HG02588 (cell line): ENCODE measurements around the gene ATG101.

Source experiments
- ATAC-seq: cut with Tn5 transposase; IDR thresholded peaks from one replicate; pipeline ENCODE4 v1.9.1; 2021; ENCODE audit warnings: mild to moderate bottlenecking, moderate library complexity; ENCODE audit not compliant: unreplicated experiment

The ATG101 gene

GRCh38 chr12:52076811-52077210, 7.0 kb downstream of the ATG101 start:
- no peak for ATAC-seq

- no peak for ATAC-seq
Observed at GRCh38 chr12:52078276-52078675, 8.5 kb downstream of the ATG101 start.

GRCh38 chr12:52079576-52080402, 10.0 kb downstream of the ATG101 start, which contains the start of gene SMIM41:
TSS of gene SMIM41 (plus strand) at chr12:52079704. CDS start at chr12:52079780, 76 bp downstream.
- ATAC-seq: no peak

- no peak for ATAC-seq
Observed at GRCh38 chr12:52080403-52081251, 10.8 kb downstream of the ATG101 start.

GRCh38 chr12:52081263-52081733, 11.5 kb downstream of the ATG101 start:
- peak; percentile 58 for ATAC-seq

- ATAC-seq: no peak
Observed at GRCh38 chr12:52082026-52082668, 12.4 kb downstream of the ATG101 start.

- no peak for ATAC-seq
Observed at GRCh38 chr12:52082669-52082987, 12.8 kb downstream of the ATG101 start.

GRCh38 chr12:52082988-52083637, 13.3 kb downstream of the ATG101 start:
- ATAC-seq: no peak

GRCh38 chr12:52083638-52083996, 13.8 kb downstream of the ATG101 start:
- no peak for ATAC-seq

GRCh38 chr12:52084491-52085231, 14.9 kb downstream of the ATG101 start:
- ATAC-seq: no peak

GRCh38 chr12:52085682-52086180, 16.0 kb downstream of the ATG101 start:
- ATAC-seq: no peak

- ATAC-seq: no peak
Observed at GRCh38 chr12:52086366-52086765, 16.6 kb downstream of the ATG101 start.

GRCh38 chr12:52086944-52087835, 17.4 kb downstream of the ATG101 start:
- no peak for ATAC-seq

GRCh38 chr12:52087961-52088820, 18.4 kb downstream of the ATG101 start:
- peak; percentile 64 for ATAC-seq

GRCh38 chr12:52089491-52089890, 19.7 kb downstream of the ATG101 start:
- ATAC-seq: no peak

- ATAC-seq: no peak
Observed at GRCh38 chr12:52090291-52090690, 20.5 kb downstream of the ATG101 start.

GRCh38 chr12:52091061-52091460, 21.3 kb downstream of the ATG101 start:
- no peak for ATAC-seq

- no peak for ATAC-seq
Observed at GRCh38 chr12:52091869-52092268, 22.1 kb downstream of the ATG101 start.
